HG03025 (cell line): ENCODE results near the gene MCHR2.
"Not testable (repeated sequence)": the region's sequence is repeated elsewhere in the genome, so short reads cannot be mapped to it uniquely, and the experiment has no call there.

Source experiments
- ATAC-seq: cut with Tn5 transposase; IDR thresholded peaks from one replicate; pipeline ENCODE4 v1.9.1; 2021; ENCODE audit warnings: mild to moderate bottlenecking, moderate library complexity; ENCODE audit not compliant: unreplicated experiment, low FRiP score

MCHR2 gene

GRCh38 chr6:99993533-99994251, at the start of gene MCHR2:
MCHR2 (minus strand) TSS chr6:99994223; CDS start chr6:99956147, 38,076 bp downstream.
- no peak for ATAC-seq

DNA sequence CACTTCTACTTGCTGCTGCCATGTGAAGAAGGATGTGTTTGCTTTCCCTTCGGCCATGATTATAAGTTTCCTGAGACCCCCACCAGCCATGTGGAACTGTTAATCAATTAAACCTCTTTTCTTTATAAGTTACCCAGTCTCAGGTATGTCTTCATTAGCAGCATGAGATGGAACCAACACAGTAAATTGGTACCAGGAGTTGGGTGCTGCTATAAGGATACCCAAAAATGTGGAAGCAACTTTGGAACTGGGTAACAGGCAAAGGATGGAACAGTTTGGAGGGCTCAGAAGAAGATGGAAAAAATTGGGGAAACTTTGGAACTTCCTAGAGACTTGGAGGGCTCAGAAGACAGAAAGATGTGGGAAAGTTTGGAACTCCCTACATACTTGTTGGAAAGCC, 44.5 kb upstream of the MCHR2 start:
- ATAC-seq: not testable (repeated sequence)

- ATAC-seq: no peak
Observed at GRCh38 chr6:100035873-100036653, 42.0 kb upstream of the MCHR2 start.

DNA sequence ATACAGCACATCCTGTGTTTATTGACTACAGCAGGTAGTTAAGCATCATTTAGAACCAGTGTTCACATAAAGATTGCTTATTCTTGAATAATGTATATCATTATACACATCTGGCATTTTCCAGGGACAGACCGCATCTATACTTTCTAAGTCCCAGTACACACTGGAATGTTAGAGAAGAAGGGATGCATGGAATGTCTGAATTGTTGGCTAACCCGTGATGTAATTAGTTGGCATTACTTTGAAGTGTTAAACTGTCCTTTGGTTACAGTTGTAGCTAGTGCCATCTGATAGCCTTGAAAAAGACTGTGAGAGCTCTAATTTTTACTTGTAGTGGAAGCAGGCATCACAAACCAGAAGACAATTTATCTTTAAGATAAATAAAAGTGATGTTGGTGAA, 29.8 kb upstream of the MCHR2 start:
- ATAC-seq: no peak

- ATAC-seq: no peak
Observed at GRCh38 chr6:100022847-100023246, 28.8 kb upstream of the MCHR2 start.

GRCh38 chr6:100008857-100009256, 14.8 kb upstream of the MCHR2 start:
- no peak for ATAC-seq

DNA sequence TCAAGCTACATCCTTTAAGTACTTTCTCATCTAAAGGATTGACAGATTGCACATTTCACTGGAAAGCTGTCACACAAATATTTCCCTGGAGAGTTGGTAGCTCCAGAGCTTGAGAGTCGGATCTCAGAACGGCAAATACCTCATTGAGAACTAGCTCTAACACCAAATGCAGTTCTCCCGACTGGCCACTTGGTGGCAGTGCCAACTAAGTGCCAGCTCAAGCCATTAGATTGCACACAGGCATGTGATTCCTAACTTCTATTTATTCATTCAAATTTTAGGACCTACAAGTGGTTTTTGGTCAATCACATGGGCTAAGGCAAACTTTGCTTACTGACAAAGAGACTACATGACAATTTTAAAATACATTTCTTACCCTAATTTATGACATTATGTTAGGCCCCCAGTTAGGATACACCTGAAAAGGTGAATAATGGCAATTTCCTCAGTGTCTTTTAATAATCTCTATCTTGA, 7.9 kb upstream of the MCHR2 start:
- ATAC-seq: peak; percentile 89

- no peak for ATAC-seq
Observed at GRCh38 chr6:99997141-99997540, 3.1 kb upstream of the MCHR2 start.

DNA sequence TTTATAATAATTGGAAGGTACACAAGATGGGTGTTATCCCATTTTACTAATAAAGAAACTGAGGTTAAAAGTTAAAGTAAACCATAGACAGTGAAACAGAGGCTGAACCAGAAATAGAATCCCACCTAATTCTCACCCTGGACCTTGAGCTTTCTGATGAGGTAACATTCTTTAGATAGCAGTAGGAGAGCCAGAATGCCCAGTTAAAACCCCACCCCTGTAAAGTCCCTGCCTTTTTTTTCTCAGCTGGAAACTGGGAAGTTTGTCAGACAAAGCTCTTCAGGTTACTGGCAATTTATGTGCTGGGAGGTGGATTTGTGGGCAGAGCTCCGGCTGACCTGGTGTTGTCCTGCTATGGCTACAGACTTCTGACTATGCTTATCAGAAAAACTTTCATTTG, 1.9 kb upstream of the MCHR2 start:
- ATAC-seq: no peak

DNA sequence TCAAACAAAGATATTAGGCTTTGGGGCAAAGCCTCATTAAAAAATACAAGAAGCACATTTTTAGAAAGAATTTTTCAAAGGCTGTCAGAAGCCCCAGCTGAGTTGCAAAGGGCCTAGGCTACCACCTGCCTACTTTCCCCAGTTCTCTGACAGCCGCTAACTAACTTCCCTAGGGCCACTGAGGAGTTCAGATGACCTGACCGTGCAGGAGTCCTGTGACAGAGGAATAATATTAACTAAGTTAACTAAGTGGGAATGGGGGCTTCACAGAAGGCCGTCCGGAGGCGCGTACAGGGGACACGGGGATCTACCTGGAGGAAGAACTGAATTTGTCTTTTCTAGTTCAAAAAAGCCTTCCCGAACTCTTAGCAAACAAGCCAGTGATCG, 884 bp downstream of the MCHR2 start:
- ATAC-seq: no peak

DNA sequence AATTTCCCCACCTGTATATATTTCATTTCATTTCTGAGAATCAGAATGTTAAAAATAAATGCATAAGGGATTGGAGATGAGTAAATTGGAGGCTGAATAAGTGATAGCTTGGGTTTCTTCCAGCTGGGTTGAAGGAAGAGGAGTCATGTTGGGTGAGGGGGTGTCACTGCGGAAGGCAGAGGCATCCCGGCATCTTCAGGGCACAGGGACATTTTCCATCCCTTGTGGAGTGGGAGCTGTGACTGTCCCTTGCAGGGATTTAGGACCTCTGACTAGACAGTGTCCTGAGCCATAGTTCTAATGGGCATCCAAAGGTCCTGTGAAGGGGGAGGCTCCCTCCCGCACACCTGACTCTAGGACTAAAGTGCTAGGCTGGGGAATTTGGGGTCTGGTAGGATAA, 2.1 kb downstream of the MCHR2 start:
- no peak for ATAC-seq

GRCh38 chr6:99980741-99981140, 13.3 kb downstream of the MCHR2 start:
- no peak for ATAC-seq

DNA sequence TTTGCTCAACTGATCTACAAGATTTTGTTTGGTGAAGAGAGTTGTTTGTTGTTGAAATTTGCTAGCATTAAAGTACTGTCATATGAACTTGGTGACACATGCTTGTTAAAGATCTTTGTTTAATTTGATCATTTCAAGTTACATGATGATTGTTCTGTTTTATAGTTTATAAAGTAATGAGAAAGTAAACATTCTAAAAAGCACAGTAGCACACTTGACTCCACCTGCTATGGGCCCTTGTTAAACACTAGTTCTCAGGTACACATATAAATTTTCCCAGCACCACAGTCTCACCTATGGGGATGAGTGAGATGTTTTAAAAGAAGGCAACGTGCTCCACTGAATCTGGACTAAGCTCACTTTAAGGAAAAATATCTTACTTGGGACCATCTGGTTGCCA, 14.1 kb downstream of the MCHR2 start:
- ATAC-seq: no peak

DNA sequence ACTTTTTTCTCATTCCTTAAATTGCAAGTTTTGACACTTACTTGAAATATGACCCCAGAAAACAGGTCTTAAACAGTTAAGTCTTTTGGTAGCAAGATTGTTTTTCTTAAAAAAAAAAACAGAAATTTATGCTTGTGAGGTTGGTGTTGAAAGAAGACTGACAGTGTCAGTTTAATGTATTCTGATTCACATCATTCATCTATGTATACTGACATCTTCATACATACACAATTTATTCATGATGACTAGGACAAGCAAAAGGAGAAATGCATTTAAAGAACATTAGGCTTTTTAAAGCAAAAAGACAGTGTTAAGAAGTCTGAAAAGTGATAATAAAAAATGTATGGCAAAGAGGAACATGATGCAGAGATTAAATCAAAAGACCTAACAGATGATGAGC, 27.0 kb downstream of the MCHR2 start:
- no peak for ATAC-seq

GRCh38 chr6:99960027-99960426, 34.0 kb downstream of the MCHR2 start:
- ATAC-seq: no peak

DNA sequence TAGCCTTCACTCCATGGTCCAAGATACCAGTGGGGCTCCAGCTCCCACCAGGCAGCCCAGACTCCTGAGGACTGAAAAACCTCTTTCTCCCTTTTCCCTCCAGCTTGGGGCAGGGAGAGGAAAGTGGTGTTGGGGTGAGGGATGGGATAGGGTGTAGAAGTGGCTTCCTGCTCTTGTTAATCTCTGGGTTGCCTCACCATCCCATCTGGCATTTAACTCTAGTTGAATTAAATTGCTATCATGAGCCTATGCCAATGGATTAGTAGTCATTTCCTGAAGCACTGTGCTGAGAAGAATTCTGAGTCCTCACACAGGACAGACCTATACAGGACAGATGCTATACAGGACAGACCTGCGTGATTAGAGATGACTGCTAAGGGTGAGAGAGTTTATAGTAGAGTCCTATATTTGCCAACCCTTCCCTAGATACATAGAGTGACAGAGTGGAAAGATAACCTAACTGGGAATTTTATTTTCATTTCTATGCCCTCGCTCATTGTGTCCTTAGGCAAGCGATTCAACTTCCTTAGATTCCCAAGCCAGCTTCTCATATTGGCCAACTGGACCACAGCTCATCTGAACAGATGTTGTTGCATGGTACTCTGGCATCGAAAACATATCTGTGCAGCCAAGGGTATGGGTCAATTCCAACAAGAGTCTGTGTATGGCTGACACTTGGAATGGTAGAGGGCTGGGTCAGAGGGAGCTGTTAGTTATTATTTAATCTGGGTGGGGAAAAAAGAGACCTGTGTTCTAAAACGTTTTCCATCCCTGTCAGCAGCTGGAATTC, 42.8 kb downstream of the MCHR2 start:
- no peak for ATAC-seq

- ATAC-seq: no peak
Observed at GRCh38 chr6:99946005-99946404, 48.0 kb downstream of the MCHR2 start.

- no peak for ATAC-seq
Observed at GRCh38 chr6:99943846-99944245, 50.2 kb downstream of the MCHR2 start.

DNA sequence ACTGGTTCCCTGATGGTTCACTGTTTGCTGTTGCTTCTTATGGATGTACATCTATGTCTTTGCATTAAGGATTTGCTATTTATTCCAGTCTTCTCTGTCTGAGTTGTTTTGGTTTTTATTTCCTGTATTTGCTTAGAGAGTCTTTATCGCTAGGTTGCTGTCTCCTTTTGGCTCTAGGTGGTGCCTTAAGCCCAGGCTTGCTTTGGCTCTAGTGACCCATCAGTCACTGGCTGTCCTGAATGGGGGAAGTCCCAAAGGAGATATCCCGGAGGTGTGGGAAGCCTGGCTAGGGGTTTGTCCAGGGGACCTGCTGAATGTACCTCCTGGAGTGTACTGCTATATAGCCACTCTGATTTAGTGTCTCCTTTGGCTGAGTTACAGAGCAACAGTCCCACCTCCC, 53.4 kb downstream of the MCHR2 start:
- ATAC-seq: no peak

DNA sequence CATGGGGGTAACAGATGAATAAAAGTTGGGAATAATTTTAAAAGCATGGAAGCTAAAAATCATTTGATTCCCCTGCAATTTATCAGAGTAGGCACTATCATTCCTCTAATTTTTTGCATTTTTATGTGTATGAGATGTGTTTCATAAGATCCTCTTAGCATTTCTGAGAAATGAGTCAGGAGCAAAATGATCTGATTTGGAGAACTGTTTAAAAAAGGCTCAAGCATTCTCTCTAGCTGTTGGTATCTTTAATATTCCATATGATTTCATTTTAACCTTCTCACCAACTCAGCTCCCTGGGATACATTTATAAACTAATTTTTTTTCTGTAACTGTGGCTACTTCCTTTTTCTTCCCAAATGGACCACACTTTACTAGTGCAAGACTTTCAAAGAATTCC, 60.9 kb downstream of the MCHR2 start:
- no peak for ATAC-seq

GRCh38 chr6:99912657-99913056, 81.4 kb downstream of the MCHR2 start:
- no peak for ATAC-seq
